Measurements from ENCODE around the gene CTTN. TPM values are rescaled to one million over a fixed set of nuclear protein-coding genes. Genes with fewer than 3 reads are reported as not detected.

CTTN gene
- total RNA-seq, 1 donor from 2014 or later, result 232 TPM

GRCh38 chr11:70473873-70474690 lies 75.8 kb downstream of the CTTN start:
- DNase-seq (ENCODE audit: low spot score), result no peak

GRCh38 chr11:70474710-70475109 lies 76.4 kb downstream of the CTTN start:
- no peak for DNase-seq (ENCODE audit: low spot score)

GRCh38 chr11:70476669-70477068 lies 78.3 kb downstream of the CTTN start:
- DNase-seq (ENCODE audit: low spot score), result no peak

GRCh38 chr11:70477176-70477575 lies 78.8 kb downstream of the CTTN start:
- no peak for DNase-seq (ENCODE audit: low spot score)

- no peak for DNase-seq (ENCODE audit: low spot score)
Observed at GRCh38 chr11:70477609-70478008, 79.3 kb downstream of the CTTN start.

- DNase-seq (ENCODE audit: low spot score), result no peak
Observed at GRCh38 chr11:70478166-70478890, 80.0 kb downstream of the CTTN start.

- DNase-seq (ENCODE audit: low spot score), result no peak
Observed at GRCh38 chr11:70480711-70481110, 82.4 kb downstream of the CTTN start.

- no peak for DNase-seq (ENCODE audit: low spot score)
Observed at GRCh38 chr11:70481625-70482528, 83.5 kb downstream of the CTTN start.

GRCh38 chr11:70482529-70482917 lies 84.2 kb downstream of the CTTN start:
- DNase-seq (ENCODE audit: low spot score), result no peak

GRCh38 chr11:70483077-70483861 lies 84.9 kb downstream of the CTTN start:
- no peak for DNase-seq (ENCODE audit: low spot score)

- DNase-seq (ENCODE audit: low spot score), result no peak
Observed at GRCh38 chr11:70483917-70484316, 85.6 kb downstream of the CTTN start.

GRCh38 chr11:70485326-70486025 lies 87.1 kb downstream of the CTTN start:
- no peak for DNase-seq (ENCODE audit: low spot score)

GRCh38 chr11:70486026-70486415 lies 87.7 kb downstream of the CTTN start:
- DNase-seq (ENCODE audit: low spot score), result no peak

Other genes with a start within 250 kb of the CTTN start
- gene FADD, start 195.2 kb upstream of the CTTN start, total RNA-seq, result 29.3 TPM
- 119 TPM for gene PPFIA1, start 127.8 kb upstream of the CTTN start, total RNA-seq

All from mesenteric fat pad (tissue), 1 donor.